NCI-H345 (cell line): ENCODE data around the gene JUNB.
A peak's percentile ranks its signal among the peaks of the same experiment; 100 is the strongest.
"Not testable (repeated sequence)": the region's sequence is repeated elsewhere in the genome, so short reads cannot be mapped to it uniquely, and the experiment has no call there.

Experiments
- DNase-seq: peaks from one replicate; lab custom pipeline; 2025; lab: John Stamatoyannopoulos, UW

The JUNB gene

GRCh38 chr19:12804051-12804450 is 12.8 kb downstream of the JUNB start:
- DNase-seq: no peak

GRCh38 chr19:12806242-12807081 is 15.2 kb downstream of the JUNB start, which contains the start of gene RNASEH2A:
Gene RNASEH2A, plus strand, starts transcription at chr19:12806584. Its CDS starts 90 bp downstream, at chr19:12806674.
- peak; percentile 76 for DNase-seq

GRCh38 chr19:12815088-12815487 is 23.8 kb downstream of the JUNB start:
- no peak for DNase-seq

- not testable (repeated sequence) for DNase-seq
Observed at GRCh38 chr19:12817188-12817587, 25.9 kb downstream of the JUNB start.

GRCh38 chr19:12817810-12818209 is 26.5 kb downstream of the JUNB start:
- not testable (repeated sequence) for DNase-seq

GRCh38 chr19:12821761-12822160 is 30.5 kb downstream of the JUNB start:
- DNase-seq: no peak

- DNase-seq: no peak
Observed at GRCh38 chr19:12825254-12826131, 34.2 kb downstream of the JUNB start.

GRCh38 chr19:12828494-12828893 is 37.2 kb downstream of the JUNB start:
- DNase-seq: no peak

GRCh38 chr19:12833418-12833737 is 42.1 kb downstream of the JUNB start:
- no peak for DNase-seq

GRCh38 chr19:12833738-12834565 is 42.7 kb downstream of the JUNB start:
- peak; percentile 54 for DNase-seq

- no peak for DNase-seq
Observed at GRCh38 chr19:12834566-12834943, 43.3 kb downstream of the JUNB start, which contains the start of gene RTBDN. Gene RTBDN, minus strand, starts transcription at chr19:12834579. Its CDS starts 4,600 bp downstream, at chr19:12829979.

GRCh38 chr19:12834976-12835757 is 43.9 kb downstream of the JUNB start:
- no peak for DNase-seq

- no peak for DNase-seq
Observed at GRCh38 chr19:12836529-12836863, 45.2 kb downstream of the JUNB start.

GRCh38 chr19:12837225-12837624 is 45.9 kb downstream of the JUNB start:
- no peak for DNase-seq

GRCh38 chr19:12838182-12838885 is 47.0 kb downstream of the JUNB start, which contains the start of gene MAST1:
Gene MAST1, plus strand, starts transcription at chr19:12838515. Its CDS starts 58 bp downstream, at chr19:12838573.
- peak; percentile 29 for DNase-seq

- DNase-seq: no peak
Observed at GRCh38 chr19:12838886-12839756, 47.8 kb downstream of the JUNB start.

- peak; percentile 19 for DNase-seq
Observed at GRCh38 chr19:12840091-12841079, 49.1 kb downstream of the JUNB start.

GRCh38 chr19:12841094-12841493 is 49.8 kb downstream of the JUNB start:
- no peak for DNase-seq
